Measurements from ENCODE around the gene CEP85. TPM values are rescaled to one million over a fixed set of nuclear protein-coding genes. Genes with fewer than 3 reads are reported as not detected.

CEP85 gene
- total RNA-seq, 2 experiments from 2014 or later: 45.7 to 47.0 TPM

- Mint-ChIP-seq H3K27me3 (ENCODE audit: low read depth) (no peaks in the 10 kb centered on the region), H3K36me3 (ENCODE audit: low read depth) (peaks cover 64% of the 10 kb centered on the region)
- CTCF ChIA-PET: interaction anchor here (1.3 kb wide), 1 partner anchor 50 kb away, joined by 5 read pairs; no protein-coding TSS in a partner anchor
Measured at GRCh38 chr1:26268290-26269197, 34.5 kb downstream of the CEP85 start.

GRCh38 chr1:26269198-26269550 lies 35.2 kb downstream of the CEP85 start:
- Mint-ChIP-seq H3K27me3 (ENCODE audit: low read depth) (no peaks in the 10 kb centered on the region), H3K9me3 (peaks cover 13% of the 10 kb centered on the region), H3K4me1 (ENCODE audit: low read depth) (peaks cover 9% of the 10 kb centered on the region), H3K36me3 (ENCODE audit: low read depth) (peaks cover 60% of the 10 kb centered on the region), H3K27ac (no peak overlapping the region), H3K4me3 (no peak overlapping the region)
- intact Hi-C loops (cut with micrococcal nuclease): no loop called here
- CTCF ChIA-PET: interaction anchor here (2.7 kb wide), 1 partner anchor 52 kb away, joined by 9 read pairs; no protein-coding TSS in a partner anchor
- DNase-seq: no peak

More at GRCh38 chr1:26268290-26269197, 34.5 kb downstream of the CEP85 start:
- Mint-ChIP-seq H3K27ac (no peak overlapping the region), H3K9me3 (peaks cover 13% of the 10 kb centered on the region), H3K4me1 (ENCODE audit: low read depth) (peaks cover 9% of the 10 kb centered on the region), H3K4me3 (no peak overlapping the region)
- no peak for DNase-seq
- intact Hi-C loops (cut with micrococcal nuclease): no loop called here

- intact Hi-C loops (cut with micrococcal nuclease): loop anchor here (1.0 to 5.0 kb wide), 5 partner anchors 40 to 163 kb away; partner anchors contain the start of genes CEP85 and PDIK1L
- CTCF ChIA-PET: interaction anchor here (0.5 to 9.0 kb wide), 16 partner anchors 10 to 1632 kb away, joined by 3 to 193 read pairs (median 6); partner anchors contain the start of genes CD52, CEP85 and SRRM1
- H3K27ac Mint-ChIP-seq: peak overlapping the region; percentile 10
- no peaks in the 10 kb centered on the region for H3K27me3 Mint-ChIP-seq (ENCODE audit: low read depth)
- peaks cover 48% of the 10 kb centered on the region for H3K4me1 Mint-ChIP-seq (ENCODE audit: low read depth)
- H3K4me3 Mint-ChIP-seq: no peak overlapping the region
- H3K36me3 Mint-ChIP-seq (ENCODE audit: low read depth): peaks cover 37% of the 10 kb centered on the region
- no peaks in the 10 kb centered on the region for H3K9me3 Mint-ChIP-seq
- DNase-seq: no peak
Measured at GRCh38 chr1:26274801-26275425, 40.9 kb downstream of the CEP85 start.

GRCh38 chr1:26275580-26276431 lies 41.8 kb downstream of the CEP85 start:
- CTCF ChIA-PET: interaction anchor here (0.5 to 9.0 kb wide), 23 partner anchors 10 to 227 kb away, joined by 3 to 193 read pairs (median 4); partner anchors contain the start of genes CD52 and CEP85
- intact Hi-C loops (cut with micrococcal nuclease): loop anchor here (1.0 to 5.0 kb wide), 7 partner anchors 41 to 164 kb away; partner anchors contain the start of genes CEP85 and PDIK1L
- Mint-ChIP-seq H3K27ac (peak overlapping the region; percentile 94), H3K4me1 (ENCODE audit: low read depth) (peaks cover 52% of the 10 kb centered on the region), H3K36me3 (ENCODE audit: low read depth) (peaks cover 32% of the 10 kb centered on the region), H3K27me3 (ENCODE audit: low read depth) (no peaks in the 10 kb centered on the region), H3K4me3 (no peak overlapping the region), H3K9me3 (no peaks in the 10 kb centered on the region)
- peak; percentile 89 for DNase-seq

GRCh38 chr1:26276432-26276838 lies 42.4 kb downstream of the CEP85 start:
- DNase-seq: no peak
- Mint-ChIP-seq H3K36me3 (ENCODE audit: low read depth) (peaks cover 35% of the 10 kb centered on the region), H3K4me3 (peak overlapping the region; percentile 10), H3K4me1 (ENCODE audit: low read depth) (peaks cover 58% of the 10 kb centered on the region), H3K27me3 (ENCODE audit: low read depth) (no peaks in the 10 kb centered on the region), H3K9me3 (no peaks in the 10 kb centered on the region), H3K27ac (peak overlapping the region; percentile 94)
- CTCF ChIA-PET: interaction anchor here (0.6 to 9.0 kb wide), 16 partner anchors 10 to 144 kb away, joined by 3 to 193 read pairs (median 4); partner anchors contain the start of genes CD52 and CEP85
- intact Hi-C loops (cut with micrococcal nuclease): loop anchor here (1.0 to 5.0 kb wide), 3 partner anchors 86 to 164 kb away; partner anchors contain the start of gene PDIK1L

- DNase-seq: no peak
- Mint-ChIP-seq H3K9me3 (no peaks in the 10 kb centered on the region), H3K4me1 (ENCODE audit: low read depth) (peaks cover 63% of the 10 kb centered on the region), H3K4me3 (no peak overlapping the region), H3K27ac (peak overlapping the region; percentile 94), H3K27me3 (ENCODE audit: low read depth) (no peaks in the 10 kb centered on the region), H3K36me3 (ENCODE audit: low read depth) (peaks cover 32% of the 10 kb centered on the region)
- intact Hi-C loops (cut with micrococcal nuclease): loop anchor here (2.0 to 5.0 kb wide), 2 partner anchors 86 to 165 kb away; partner anchors contain the start of gene PDIK1L
- CTCF ChIA-PET: interaction anchor here (0.7 to 9.0 kb wide), 6 partner anchors 9 to 140 kb away, joined by 3 to 193 read pairs (median 13); partner anchors contain the start of gene CD52
Measured at GRCh38 chr1:26277261-26277661, 43.3 kb downstream of the CEP85 start.

GRCh38 chr1:26277719-26278118 lies 43.7 kb downstream of the CEP85 start:
- Mint-ChIP-seq H3K27ac (peak overlapping the region; percentile 26), H3K9me3 (no peaks in the 10 kb centered on the region), H3K4me3 (no peak overlapping the region), H3K36me3 (ENCODE audit: low read depth) (peaks cover 31% of the 10 kb centered on the region), H3K4me1 (ENCODE audit: low read depth) (peaks cover 68% of the 10 kb centered on the region), H3K27me3 (ENCODE audit: low read depth) (no peaks in the 10 kb centered on the region)
- DNase-seq: no peak
- intact Hi-C loops (cut with micrococcal nuclease): loop anchor here (2.0 to 5.0 kb wide), 2 partner anchors 85 to 165 kb away; partner anchors contain the start of gene PDIK1L
- CTCF ChIA-PET: interaction anchor here (0.7 to 9.0 kb wide), 6 partner anchors 9 to 139 kb away, joined by 3 to 193 read pairs (median 13); partner anchors contain the start of gene CD52

GRCh38 chr1:26278303-26278702 lies 44.3 kb downstream of the CEP85 start:
- Mint-ChIP-seq H3K4me1 (ENCODE audit: low read depth) (peaks cover 74% of the 10 kb centered on the region), H3K36me3 (ENCODE audit: low read depth) (peaks cover 29% of the 10 kb centered on the region), H3K9me3 (no peaks in the 10 kb centered on the region), H3K27ac (peak overlapping the region; percentile 26), H3K27me3 (ENCODE audit: low read depth) (no peaks in the 10 kb centered on the region), H3K4me3 (no peak overlapping the region)
- intact Hi-C loops (cut with micrococcal nuclease): loop anchor here (5.0 kb wide), 1 partner anchor 166 kb away; the partner anchor contains the start of gene PDIK1L
- CTCF ChIA-PET: interaction anchor here (1.8 to 9.0 kb wide), 4 partner anchors 8 to 86 kb away, joined by 6 to 193 read pairs (median 44); partner anchors contain the start of gene CD52
- DNase-seq: no peak

- H3K4me1 Mint-ChIP-seq (ENCODE audit: low read depth): peaks cover 80% of the 10 kb centered on the region
- no peaks in the 10 kb centered on the region for H3K9me3 Mint-ChIP-seq
- intact Hi-C loops (cut with micrococcal nuclease): loop anchor here (1.0 to 5.0 kb wide), 2 partner anchors 8 to 167 kb away; partner anchors contain the start of gene PDIK1L
- H3K36me3 Mint-ChIP-seq (ENCODE audit: low read depth): peaks cover 33% of the 10 kb centered on the region
- CTCF ChIA-PET: interaction anchor here (0.7 to 9.0 kb wide), 8 partner anchors 8 to 138 kb away, joined by 3 to 193 read pairs (median 6); partner anchors contain the start of genes CD52 and CEP85
- peak overlapping the region; percentile 81 for H3K4me3 Mint-ChIP-seq
- H3K27ac Mint-ChIP-seq: peak overlapping the region; percentile 87
- no peaks in the 10 kb centered on the region for H3K27me3 Mint-ChIP-seq (ENCODE audit: low read depth)
- peak; percentile 49 for DNase-seq
Measured at GRCh38 chr1:26278724-26279455, 44.9 kb downstream of the CEP85 start.

- Mint-ChIP-seq H3K9me3 (no peaks in the 10 kb centered on the region), H3K36me3 (ENCODE audit: low read depth) (peaks cover 33% of the 10 kb centered on the region), H3K27ac (peak within 1 kb of the TSS; percentile 87), H3K4me3 (peak within 1 kb of the TSS; percentile 81), H3K27me3 (ENCODE audit: low read depth) (no peaks in the 10 kb centered on the region), H3K4me1 (ENCODE audit: low read depth) (peaks cover 87% of the 10 kb centered on the region)
- DNase-seq: peak; percentile 86
- CTCF ChIA-PET: interaction anchor here (0.7 to 9.0 kb wide), 7 partner anchors 7 to 137 kb away, joined by 3 to 193 read pairs (median 5); partner anchors contain the start of genes CD52 and CEP85
- intact Hi-C loops (cut with micrococcal nuclease): loop anchor here (1.0 to 5.0 kb wide), 3 partner anchors 8 to 167 kb away; partner anchors contain the start of gene PDIK1L
Measured at GRCh38 chr1:26279456-26280332, 45.7 kb downstream of the CEP85 start, which contains the start of gene SH3BGRL3. SH3BGRL3 (plus strand) TSS chr1:26280086; CDS start chr1:26280156, 70 bp downstream.

All from activated naive CD4-positive, alpha-beta T cell treated with anti-CD3 and anti-CD28 coated beads for 36 hours (primary cell).